ENCODE data around the gene CCL3.

GRCh38 chr17:36135465-36135864 is 45.5 kb upstream of the CCL3 start:
- TF ChIP-seq REST (IDR thresholded peaks at IDR 0.05; ENCODE audit: low read depth): no peak
- TF ChIP-seq RAD21 (IDR thresholded peaks at IDR 0.05; ENCODE audit: low read depth): no peak
- TF ChIP-seq POLR2A (IDR thresholded peaks at IDR 0.05; ENCODE audit: borderline replicate concordance, extremely low read depth, insufficient read depth, insufficient read length): no peak
- no peak for TF ChIP-seq YY1 (IDR thresholded peaks at IDR 0.05; ENCODE audit: extremely low read depth, insufficient replicate concordance, low read depth, low read length)
- TF ChIP-seq CTCF (IDR thresholded peaks at IDR 0.05 in 2 of 3, conservative IDR thresholded peaks at IDR 0.05 in 1 of 3; ENCODE audit: borderline replicate concordance in 1 of 3, insufficient read depth in 1 of 3, low read depth in 2 of 3, low read length in 2 of 3): no peak
- TF ChIP-seq ATF3 (IDR thresholded peaks at IDR 0.05): no peak
- no peak for TF ChIP-seq ZBTB33 (IDR thresholded peaks at IDR 0.05; ENCODE audit: extremely low read depth, insufficient replicate concordance, low read length)
- TF ChIP-seq FOSL1 (IDR thresholded peaks at IDR 0.05; ENCODE audit: low read depth): no peak
- no peak for TF ChIP-seq EZH2 (IDR thresholded peaks at IDR 0.05)
- TF ChIP-seq POLR2AphosphoS5 (IDR thresholded peaks at IDR 0.05; ENCODE audit: low read depth, low read length): no peak
